DMS114 treated with DMSO at 0.1 percent for 48 hours (cell line): Measurements from ENCODE around the gene TMEM132E.

Experiments used
- DNase-seq: peaks from one replicate; lab custom pipeline; 2025; ENCODE audit not compliant: unreplicated experiment; lab: John Stamatoyannopoulos, UW

Gene TMEM132E

GRCh38 chr17:34663714-34664113 lies 84.3 kb downstream of the TMEM132E start:
- DNase-seq: no peak

- DNase-seq: no peak
Observed at GRCh38 chr17:34665150-34665806, 85.9 kb downstream of the TMEM132E start.

GRCh38 chr17:34665819-34666763 lies 86.7 kb downstream of the TMEM132E start:
- DNase-seq: no peak

GRCh38 chr17:34667656-34668055 lies 88.3 kb downstream of the TMEM132E start:
- no peak for DNase-seq

- no peak for DNase-seq
Observed at GRCh38 chr17:34668206-34668605, 88.8 kb downstream of the TMEM132E start.

GRCh38 chr17:34669511-34669910 lies 90.1 kb downstream of the TMEM132E start:
- no peak for DNase-seq

- DNase-seq: no peak
Observed at GRCh38 chr17:34670618-34671017, 91.2 kb downstream of the TMEM132E start.

- DNase-seq: no peak
Observed at GRCh38 chr17:34671191-34671590, 91.8 kb downstream of the TMEM132E start.

- DNase-seq: no peak
Observed at GRCh38 chr17:34672176-34672785, 92.9 kb downstream of the TMEM132E start.

- DNase-seq: no peak
Observed at GRCh38 chr17:34673516-34673915, 94.1 kb downstream of the TMEM132E start.

- no peak for DNase-seq
Observed at GRCh38 chr17:34673995-34674890, 94.9 kb downstream of the TMEM132E start.

GRCh38 chr17:34675143-34675542 lies 95.8 kb downstream of the TMEM132E start:
- no peak for DNase-seq

- no peak for DNase-seq
Observed at GRCh38 chr17:34675605-34676004, 96.2 kb downstream of the TMEM132E start.

- DNase-seq: no peak
Observed at GRCh38 chr17:34680151-34680550, 100.8 kb downstream of the TMEM132E start.

- DNase-seq: no peak
Observed at GRCh38 chr17:34682305-34682704, 102.9 kb downstream of the TMEM132E start.

GRCh38 chr17:34683390-34683789 lies 104.0 kb downstream of the TMEM132E start:
- no peak for DNase-seq
